ENCODE results near the gene PTPN14.

PTPN14 gene

DNA sequence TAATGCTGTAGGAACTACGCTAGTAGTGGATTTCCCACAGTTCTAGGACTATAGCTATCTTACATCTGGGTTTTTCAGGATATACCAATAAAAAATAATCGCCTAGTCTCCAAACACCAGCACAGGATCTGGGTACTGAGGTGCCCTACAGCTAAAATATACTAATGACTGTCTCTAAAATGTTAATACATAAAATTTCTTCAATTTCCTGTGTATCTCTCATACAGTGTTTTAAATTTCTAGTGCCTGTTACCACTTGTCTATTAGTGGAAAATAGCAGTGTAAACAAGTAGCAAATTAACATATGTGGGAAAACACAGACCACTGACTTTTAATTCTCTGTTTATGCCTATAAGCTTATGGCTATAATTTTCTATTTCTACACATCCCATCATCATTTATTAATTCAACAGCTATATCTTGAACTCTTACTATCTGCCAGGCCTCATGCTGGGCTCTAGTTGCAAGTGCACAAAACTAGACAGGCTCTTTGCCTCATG lies 16.1 kb upstream of the PTPN14 start:
- no peak for DNase-seq

DNA sequence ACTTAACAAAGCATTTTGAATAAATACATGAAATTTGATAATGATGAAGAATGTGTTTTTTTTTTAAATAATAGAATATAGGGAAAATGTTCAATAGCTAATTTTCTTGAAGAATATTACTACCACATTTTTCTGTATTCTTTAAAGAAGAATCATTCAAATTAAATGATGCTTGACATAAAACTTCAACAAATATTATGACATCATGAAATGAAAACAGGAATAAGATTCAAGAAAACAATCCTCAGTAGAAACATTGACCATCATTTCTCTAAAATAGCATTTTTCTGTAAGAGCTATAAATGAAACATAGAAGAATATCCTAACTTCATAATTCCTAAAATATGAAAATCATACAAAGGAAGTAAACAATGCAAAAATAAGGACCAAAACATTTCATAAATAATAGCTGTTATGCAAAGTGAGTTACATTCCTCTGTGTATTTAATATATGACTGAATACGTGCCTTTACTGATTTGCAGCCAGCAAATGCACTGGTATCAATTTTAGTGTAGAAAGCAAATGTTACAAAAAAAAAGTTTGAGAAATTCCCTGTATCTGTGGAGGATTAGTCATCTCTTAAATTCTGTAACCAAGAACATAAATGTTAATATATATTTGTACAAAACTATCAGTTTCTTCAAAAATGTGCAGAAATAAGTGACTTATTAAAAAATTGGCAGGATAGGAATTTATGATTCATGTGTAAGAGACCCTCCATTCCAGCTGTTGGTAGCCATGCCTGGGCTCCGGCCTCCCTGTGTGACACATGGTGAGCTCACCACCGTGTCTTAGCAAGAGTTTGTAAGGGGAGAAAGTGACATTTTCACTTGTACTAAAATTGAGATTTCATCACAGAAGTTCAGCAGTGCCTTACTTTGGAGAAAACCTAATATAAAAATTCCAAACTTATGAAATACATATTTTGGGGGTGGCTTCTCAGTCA lies 15.0 kb upstream of the PTPN14 start:
- DNase-seq = no peak

DNA sequence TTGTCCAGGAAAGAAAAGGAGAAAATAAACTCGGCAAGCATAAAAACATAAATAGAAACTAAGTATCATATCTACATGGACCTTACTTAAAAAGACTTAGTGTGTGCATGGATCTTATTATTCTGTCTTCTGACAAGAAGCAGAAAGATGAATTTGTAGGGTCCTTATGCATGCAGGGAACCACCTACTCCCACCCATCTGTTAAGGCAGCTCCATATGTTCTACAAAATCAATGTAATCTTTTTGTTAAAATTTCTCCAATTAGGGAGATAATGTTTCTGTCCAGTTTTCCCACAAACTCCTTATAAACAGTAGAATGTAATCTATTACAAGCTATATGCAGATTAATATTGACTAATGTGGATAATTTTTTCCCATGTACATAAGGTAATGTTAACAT lies 13.9 kb upstream of the PTPN14 start:
- no peak for DNase-seq

- no peak for DNase-seq
Observed at GRCh38 chr1:214563881-214564280, 12.5 kb upstream of the PTPN14 start.

DNA sequence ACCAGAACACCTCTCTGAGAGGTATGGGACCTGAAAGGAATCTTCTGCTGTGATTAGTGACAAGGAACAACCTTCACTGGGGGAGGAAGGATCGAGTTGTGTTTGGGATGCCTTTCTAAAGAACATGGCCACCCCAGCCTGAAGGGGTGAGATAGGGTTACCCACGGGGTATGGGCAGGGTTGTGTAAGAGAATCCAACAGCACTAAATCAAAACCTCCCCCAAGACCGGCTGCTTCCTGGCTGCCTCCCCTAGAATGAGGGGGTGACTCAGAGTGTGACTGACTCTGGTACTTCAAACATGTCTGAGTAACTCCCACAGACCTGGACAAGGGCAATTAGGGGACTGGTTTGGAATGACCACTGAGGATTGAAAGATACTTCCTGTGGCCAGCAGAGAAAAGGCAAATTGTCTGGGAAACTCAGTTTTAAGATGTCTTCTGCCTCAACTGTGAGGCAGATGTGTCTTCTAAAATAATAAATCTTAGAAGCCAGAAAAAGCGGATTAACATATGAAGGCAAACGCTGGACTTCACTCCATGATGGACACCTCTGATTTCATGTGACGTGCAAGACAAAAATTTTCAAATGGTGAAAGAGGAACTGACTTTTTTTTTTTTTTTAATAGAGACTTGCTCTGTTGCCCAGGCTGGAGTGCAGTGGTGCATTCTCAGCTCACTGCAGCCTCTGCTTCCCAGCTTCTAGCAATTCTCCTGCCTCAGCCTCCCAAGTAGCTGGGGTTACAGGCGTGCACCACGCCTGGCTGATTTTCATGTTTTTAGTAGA lies 6.7 kb upstream of the PTPN14 start:
- DNase-seq = no peak

DNA sequence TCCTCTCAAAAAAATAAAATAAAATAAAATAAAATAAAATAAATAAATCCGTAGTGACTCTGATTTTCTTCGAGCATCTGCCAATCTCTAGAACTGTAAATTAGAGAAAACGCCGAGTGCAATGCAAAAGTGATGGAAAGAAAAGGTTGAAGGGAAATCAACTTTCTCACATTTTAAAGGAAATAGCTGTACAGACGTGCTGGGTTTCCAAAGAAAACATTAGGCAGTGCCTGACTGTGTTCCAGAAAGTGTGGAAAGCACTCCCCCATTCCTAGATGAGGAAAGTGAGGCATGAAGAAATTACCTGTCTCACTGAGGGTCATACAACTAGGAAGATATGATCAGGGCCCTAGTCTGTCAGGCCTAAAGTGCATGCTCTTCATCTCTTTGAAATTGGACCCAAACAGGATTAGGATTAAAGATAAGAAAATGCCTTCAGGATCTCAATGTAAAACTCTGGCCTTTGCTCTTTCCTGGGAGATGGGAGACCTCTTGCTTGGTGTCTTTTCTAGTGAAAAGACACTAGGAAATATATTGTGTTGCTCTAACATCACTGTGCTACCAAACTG lies 1.8 kb upstream of the PTPN14 start:
- DNase-seq = no peak

- DNase-seq = no peak
Observed at GRCh38 chr1:214552174-214552608, 789 bp upstream of the PTPN14 start.

GRCh38 chr1:214550857-214551435 lies 456 bp downstream of the PTPN14 start:
- DNase-seq = no peak

- DNase-seq = no peak
Observed at GRCh38 chr1:214550013-214550856, 1.2 kb downstream of the PTPN14 start.

GRCh38 chr1:214549604-214550003 lies 1.8 kb downstream of the PTPN14 start:
- DNase-seq = no peak

DNA sequence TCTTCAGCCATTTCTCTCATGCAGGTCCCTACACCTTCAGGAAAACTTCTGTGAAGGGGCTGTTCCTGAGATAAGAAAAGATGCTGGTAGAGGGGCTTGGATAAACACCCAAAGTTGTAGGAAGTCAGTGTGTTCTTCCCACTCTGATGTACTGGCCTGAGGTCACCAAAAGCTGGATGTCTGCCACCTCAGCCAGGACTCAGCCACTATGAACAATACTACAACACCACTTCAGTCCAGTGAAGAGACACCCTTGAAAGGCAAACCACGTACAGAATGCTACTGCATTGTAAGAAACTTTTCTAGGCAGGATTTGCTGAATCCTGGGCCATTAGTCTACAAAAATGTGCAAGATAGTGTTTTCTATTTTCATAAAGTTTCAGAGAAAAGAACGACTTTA lies 2.4 kb downstream of the PTPN14 start:
- DNase-seq = no peak

- no peak for DNase-seq
Observed at GRCh38 chr1:214548271-214548670, 3.1 kb downstream of the PTPN14 start.

DNA sequence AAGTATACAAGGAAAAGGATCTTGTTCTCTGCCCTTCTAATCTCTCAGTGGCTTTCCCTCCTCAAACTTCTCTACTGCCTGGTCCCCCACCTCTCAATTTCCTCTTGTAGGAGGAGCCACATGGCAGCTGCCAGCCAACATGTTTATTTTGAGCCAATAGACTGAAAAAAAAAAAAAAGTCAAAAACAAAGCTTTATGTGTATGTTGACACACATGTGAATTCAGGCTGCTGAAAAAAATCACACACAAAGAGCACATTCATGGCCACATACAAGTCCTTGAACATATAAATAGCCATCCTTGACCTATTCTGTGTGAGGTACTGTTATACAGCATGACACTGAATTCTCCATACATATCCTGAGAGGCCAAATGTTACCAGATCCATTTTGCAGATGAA lies 3.7 kb downstream of the PTPN14 start:
- no peak for DNase-seq

DNA sequence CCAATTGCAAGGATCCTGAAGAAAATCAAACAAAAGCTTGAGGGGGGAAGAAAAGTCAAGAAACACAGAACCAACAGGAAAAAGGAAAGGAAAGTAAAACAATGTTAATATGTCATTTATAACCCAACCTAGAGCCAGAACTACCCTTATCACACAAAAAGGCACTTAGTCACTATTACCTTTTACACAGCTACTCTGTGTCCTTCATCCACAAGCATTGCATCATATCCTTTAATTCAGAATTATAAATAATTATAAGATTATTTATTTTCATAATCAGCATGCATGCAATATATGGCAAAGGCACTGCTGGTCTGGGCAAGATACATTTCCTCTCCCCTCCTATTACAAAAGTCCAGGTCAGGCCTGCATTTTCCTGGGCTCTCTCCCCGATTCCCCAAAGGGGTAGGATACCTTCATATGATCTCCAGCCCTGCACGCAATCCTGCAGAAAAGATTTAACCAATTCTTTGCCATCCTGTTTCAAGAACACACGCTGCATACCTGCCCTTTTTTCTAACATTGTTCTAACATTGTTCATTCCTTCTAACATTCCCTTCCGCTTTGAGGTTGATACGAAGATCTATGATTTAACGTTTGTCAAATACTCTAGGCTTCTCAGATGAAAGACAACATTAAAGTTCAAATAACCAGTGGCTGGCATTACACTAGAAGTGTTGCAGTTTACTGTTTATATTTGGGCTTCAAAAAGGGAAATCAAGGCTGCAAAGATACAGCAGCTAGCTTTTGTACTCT lies 4.3 kb downstream of the PTPN14 start:
- no peak for DNase-seq

DNA sequence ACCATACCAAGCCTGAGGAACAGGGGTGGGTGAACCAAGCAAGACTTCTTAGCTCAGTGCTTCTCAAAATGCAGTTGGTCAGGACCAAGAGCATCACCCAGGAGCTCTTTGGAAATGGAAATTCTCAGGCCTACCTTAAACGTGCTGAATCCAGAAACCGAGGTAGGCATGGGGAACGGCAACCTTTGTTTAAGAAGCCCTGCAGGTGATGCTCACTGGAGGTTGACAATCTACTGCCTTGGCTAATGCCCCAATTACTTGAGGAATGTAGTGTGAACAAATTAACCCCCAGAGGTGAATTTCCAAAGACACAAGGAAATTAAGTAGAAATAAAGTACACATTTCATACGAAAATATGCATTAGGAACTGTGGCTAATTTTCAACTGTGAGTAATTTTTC lies 5.3 kb downstream of the PTPN14 start:
- DNase-seq = no peak

DNA sequence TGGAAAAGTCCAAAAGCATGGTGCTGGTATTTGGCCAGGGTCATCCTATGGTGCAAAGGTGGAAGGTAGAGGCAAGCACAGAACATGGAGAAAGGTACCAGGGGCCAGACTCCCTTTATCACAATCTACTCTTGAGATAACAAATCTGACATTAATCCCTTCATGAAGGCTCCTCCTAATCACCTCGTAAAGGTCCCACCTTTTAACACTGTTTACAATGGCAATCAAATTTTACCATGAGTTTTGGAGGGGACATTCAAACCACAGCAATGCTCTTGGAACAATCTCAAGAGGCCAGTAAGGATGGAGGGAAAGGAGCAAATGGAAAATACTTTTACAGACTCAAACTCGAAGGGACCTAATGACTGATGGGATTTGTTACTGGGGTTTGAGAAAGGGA lies 6.1 kb downstream of the PTPN14 start:
- no peak for DNase-seq

DNA sequence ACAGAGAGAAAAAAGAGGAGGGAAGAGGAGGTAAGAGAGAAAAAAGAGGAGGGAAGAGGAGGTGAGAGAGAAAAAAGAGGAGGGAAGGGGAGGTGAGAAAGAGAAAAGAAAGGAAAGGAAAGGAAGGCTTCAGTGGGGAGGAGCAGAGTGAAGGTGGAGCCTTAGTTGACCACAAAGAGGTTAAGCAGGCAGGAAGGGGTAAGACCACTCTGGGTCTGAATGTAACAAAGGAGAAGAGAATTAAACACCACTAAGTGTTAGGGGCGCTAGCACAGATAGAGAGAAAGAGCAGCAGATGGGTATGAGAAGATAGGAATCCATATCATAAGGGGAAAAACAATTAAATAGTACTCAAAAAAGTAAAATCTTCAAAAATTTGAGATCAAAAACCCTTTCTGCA lies 6.6 kb downstream of the PTPN14 start:
- DNase-seq = no peak

GRCh38 chr1:214542275-214543199 lies 8.9 kb downstream of the PTPN14 start:
- no peak for DNase-seq

DNA sequence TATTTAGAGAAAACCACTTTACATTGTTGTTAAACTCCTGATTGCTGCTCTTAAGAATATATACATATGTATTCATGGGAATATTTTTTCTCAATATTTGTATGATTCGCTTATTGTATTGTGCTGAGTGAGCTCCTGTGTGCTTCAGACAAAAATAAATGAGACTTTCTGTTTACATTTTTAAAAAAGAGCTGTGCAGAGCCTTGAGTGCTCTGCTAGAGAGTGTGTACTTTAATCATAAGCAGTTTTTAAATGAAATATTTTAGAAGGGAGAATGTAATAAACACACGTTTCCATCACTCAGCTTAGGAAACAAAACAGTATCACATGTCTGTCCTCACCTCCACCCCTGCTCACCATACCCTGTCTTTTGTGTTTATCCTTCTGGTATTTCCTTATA lies 9.7 kb downstream of the PTPN14 start:
- no peak for DNase-seq

DNA sequence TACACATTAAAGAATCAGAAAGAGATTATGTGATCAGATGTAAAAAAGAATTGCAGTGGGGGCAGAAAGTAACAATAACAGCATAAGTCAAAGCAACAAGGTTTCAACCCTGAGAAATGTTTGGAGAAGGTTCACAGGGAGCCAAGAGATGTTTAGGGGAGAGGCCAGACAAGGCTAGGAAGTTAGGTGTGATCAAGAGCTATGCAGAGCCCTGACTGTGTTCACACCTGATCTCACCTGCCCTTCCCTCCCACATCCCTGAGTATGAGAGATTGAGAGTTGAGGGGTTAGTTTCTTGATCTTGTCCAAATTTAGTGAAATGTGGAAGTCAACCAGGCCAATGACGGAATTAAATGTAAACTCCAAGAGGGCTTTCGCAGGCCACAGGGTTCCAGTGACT lies 10.2 kb downstream of the PTPN14 start:
- DNase-seq = no peak
